ENCODE data around the gene FBXO15.

The FBXO15 gene

DNA sequence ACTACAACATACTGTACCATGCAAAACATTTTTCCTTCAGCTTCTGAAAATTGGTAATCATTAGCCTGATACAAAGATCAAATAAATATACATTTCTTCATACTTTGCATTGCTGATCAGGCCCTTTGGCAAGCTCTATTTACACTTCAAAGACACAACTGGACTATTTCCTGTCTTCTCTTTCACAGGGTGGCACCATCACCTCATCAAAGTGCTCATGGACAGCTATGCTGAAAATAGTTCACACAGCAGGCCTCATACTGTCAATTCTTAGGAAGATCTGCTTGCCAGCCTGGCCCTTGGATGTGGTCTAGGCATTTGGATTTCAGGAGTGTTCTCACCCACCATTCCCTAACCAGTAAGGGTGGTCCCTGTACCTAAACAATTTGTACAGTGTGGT lies 33.9 kb downstream of the FBXO15 start:
- Mint-ChIP-seq H3K36me3 (ENCODE audit: low read depth) (peaks cover 7% of the 10 kb centered on the region), H3K4me3 (no peak overlapping the region), H3K9me3 (peaks cover 22% of the 10 kb centered on the region), H3K27me3 (no peaks in the 10 kb centered on the region), H3K4me1 (peaks cover 12% of the 10 kb centered on the region), H3K27ac (no peak overlapping the region)
- no peak for DNase-seq
- ATAC-seq: no peak

DNA sequence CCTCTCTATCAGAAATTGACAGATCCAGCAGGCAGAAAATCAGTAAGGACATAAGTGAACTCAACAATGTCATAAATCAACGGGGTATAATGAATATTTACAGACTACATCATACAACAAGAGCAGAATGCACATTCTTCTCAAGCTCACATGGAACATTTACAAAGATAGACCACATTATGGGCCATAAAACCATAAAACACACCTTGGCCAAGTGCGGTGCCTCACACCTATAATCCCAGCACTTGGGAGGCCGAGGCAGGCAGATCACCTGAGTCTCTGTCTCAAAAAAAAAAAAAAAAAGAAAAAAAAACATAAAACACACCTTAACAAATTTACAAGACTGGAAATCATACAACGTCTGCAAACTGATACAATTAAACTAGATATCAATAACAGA lies 36.7 kb downstream of the FBXO15 start:
- ATAC-seq (no peak), DNase-seq (no peak)
- peaks cover 8% of the 10 kb centered on the region for H3K36me3 Mint-ChIP-seq (ENCODE audit: low read depth)
- H3K4me1 Mint-ChIP-seq: peaks cover 20% of the 10 kb centered on the region
- no peak overlapping the region for H3K27ac Mint-ChIP-seq
- H3K9me3 Mint-ChIP-seq: peaks cover 25% of the 10 kb centered on the region
- H3K27me3 Mint-ChIP-seq: no peaks in the 10 kb centered on the region
- H3K4me3 Mint-ChIP-seq: no peak overlapping the region

DNA sequence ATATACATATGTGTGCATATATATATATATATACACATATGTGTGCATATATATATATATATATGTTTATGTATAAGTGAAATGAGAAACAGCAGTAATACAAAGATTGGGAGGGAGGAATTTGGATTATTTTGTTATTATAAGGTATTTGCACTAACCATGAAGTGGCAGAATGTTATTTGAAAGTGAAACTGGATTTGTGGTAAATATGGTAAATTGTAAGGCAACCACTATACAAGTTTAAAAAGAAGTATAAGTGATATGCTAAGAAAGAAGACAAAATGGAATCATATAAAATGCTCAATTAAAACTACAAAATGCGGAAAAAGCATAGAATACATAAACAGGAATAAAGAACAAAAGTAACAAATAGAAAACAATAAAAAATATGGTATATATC lies 37.5 kb downstream of the FBXO15 start:
- Mint-ChIP-seq H3K4me3 (no peak overlapping the region), H3K27me3 (no peaks in the 10 kb centered on the region), H3K4me1 (peaks cover 20% of the 10 kb centered on the region), H3K9me3 (peaks cover 25% of the 10 kb centered on the region), H3K27ac (no peak overlapping the region), H3K36me3 (ENCODE audit: low read depth) (peaks cover 8% of the 10 kb centered on the region)
- no peak for DNase-seq
- ATAC-seq: no peak

- H3K4me3 Mint-ChIP-seq: no peak overlapping the region
- H3K36me3 Mint-ChIP-seq (ENCODE audit: low read depth): peaks cover 8% of the 10 kb centered on the region
- peak overlapping the region; percentile 1 for H3K27ac Mint-ChIP-seq
- peaks cover 30% of the 10 kb centered on the region for H3K9me3 Mint-ChIP-seq
- H3K27me3 Mint-ChIP-seq: no peaks in the 10 kb centered on the region
- no peak for DNase-seq
- no peak for ATAC-seq
- peaks cover 17% of the 10 kb centered on the region for H3K4me1 Mint-ChIP-seq
These were observed 39.2 kb downstream of the FBXO15 start for GRCh38 chr18:74108460-74108859.

DNA sequence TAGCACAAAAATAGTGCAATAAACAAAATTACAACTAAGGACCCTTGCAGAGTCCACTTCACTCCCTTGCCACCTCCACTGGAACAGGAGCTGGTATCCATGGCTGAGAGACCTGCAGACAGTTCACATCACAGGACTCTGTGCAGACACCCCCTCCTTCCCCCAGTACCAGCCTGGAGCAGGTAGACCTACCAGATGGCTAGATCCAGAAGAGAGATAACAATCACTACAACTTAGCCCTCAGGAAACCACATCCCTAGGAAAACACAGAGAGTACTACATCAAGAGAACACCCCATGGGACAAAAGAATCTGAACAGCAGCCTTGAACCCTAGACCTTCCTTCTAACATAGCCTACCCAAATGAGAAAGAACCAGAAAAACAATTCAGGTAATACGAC lies 49.8 kb downstream of the FBXO15 start:
- Mint-ChIP-seq H3K27ac (no peak overlapping the region), H3K27me3 (no peaks in the 10 kb centered on the region), H3K4me1 (peaks cover 13% of the 10 kb centered on the region), H3K9me3 (peaks cover 21% of the 10 kb centered on the region), H3K4me3 (no peak overlapping the region), H3K36me3 (ENCODE audit: low read depth) (no peaks in the 10 kb centered on the region)
- ATAC-seq (no peak), DNase-seq (no peak)

- no peak overlapping the region for H3K27ac Mint-ChIP-seq
- peaks cover 11% of the 10 kb centered on the region for H3K4me1 Mint-ChIP-seq
These were observed 54.7 kb downstream of the FBXO15 start for GRCh38 chr18:74092922-74093321.

DNA sequence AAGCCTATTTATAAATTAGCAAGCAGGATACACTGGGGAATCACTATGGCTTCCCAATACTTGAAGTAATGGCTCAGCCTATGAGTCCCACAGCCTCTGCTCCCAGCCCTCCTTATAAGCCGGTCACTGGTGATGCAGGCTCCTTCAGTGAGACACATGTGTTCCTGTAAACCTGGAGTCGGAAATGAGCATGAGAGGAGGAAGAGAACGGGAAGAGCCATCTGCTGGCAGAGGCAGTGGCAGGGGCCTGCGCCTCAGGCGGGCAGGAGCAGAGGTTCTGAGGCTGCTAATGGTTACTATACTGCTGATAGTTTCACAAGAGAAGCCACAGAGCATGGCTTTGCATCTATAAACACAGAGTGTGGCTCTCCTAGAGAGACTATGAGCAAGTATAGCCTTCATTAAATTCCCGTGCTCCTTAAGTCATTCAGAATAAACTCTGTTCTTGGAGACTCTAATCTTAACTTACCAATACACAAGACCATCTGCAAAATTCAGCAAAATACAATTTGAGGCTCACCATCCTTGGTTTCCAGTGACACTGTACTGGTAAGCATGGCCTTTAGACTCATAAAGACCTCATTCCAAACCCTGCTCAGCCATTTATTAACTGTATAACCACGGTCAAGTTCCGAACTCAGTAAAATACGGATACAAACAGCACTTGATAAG lies 63.3 kb downstream of the FBXO15 start:
- no peak overlapping the region for H3K4me3 Mint-ChIP-seq
- no peaks in the 10 kb centered on the region for H3K27me3 Mint-ChIP-seq
- no peak for DNase-seq
- H3K36me3 Mint-ChIP-seq (ENCODE audit: low read depth): no peaks in the 10 kb centered on the region
- no peak overlapping the region for H3K27ac Mint-ChIP-seq
- H3K4me1 Mint-ChIP-seq: peaks cover 27% of the 10 kb centered on the region
- ATAC-seq: no peak
- H3K9me3 Mint-ChIP-seq: peaks cover 10% of the 10 kb centered on the region

More at GRCh38 chr18:74092922-74093321, 54.7 kb downstream of the FBXO15 start:
- DNase-seq (no peak), ATAC-seq (no peak)
- Mint-ChIP-seq H3K4me3 (no peak overlapping the region), H3K36me3 (ENCODE audit: low read depth) (peaks cover 2% of the 10 kb centered on the region), H3K27me3 (peaks cover 3% of the 10 kb centered on the region), H3K9me3 (peaks cover 23% of the 10 kb centered on the region)

DNA sequence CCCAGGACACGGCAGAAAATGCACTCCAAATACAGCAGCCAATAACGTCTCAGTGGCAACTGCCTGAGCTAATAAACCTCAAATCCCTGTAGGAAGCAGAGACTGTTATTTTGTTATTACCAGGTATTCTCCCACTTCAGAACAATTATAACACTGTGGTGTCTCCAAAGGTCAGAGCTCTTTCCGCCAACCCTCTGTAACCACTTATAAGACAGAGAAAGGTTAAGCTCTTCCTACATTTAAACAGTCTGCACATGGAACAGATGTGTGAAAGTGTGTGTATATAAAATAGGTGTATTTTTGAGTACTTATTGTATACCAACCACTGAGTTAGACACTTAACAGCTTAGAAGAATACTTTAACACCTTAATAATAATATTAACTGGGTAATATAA lies 64.1 kb downstream of the FBXO15 start:
- no peak for DNase-seq
- H3K4me3 Mint-ChIP-seq: no peak overlapping the region
- no peaks in the 10 kb centered on the region for H3K27me3 Mint-ChIP-seq
- peaks cover 27% of the 10 kb centered on the region for H3K4me1 Mint-ChIP-seq
- H3K36me3 Mint-ChIP-seq (ENCODE audit: low read depth): no peaks in the 10 kb centered on the region
- H3K27ac Mint-ChIP-seq: peak overlapping the region; percentile 90
- ATAC-seq: peak; percentile 70
- H3K9me3 Mint-ChIP-seq: peaks cover 5% of the 10 kb centered on the region

DNA sequence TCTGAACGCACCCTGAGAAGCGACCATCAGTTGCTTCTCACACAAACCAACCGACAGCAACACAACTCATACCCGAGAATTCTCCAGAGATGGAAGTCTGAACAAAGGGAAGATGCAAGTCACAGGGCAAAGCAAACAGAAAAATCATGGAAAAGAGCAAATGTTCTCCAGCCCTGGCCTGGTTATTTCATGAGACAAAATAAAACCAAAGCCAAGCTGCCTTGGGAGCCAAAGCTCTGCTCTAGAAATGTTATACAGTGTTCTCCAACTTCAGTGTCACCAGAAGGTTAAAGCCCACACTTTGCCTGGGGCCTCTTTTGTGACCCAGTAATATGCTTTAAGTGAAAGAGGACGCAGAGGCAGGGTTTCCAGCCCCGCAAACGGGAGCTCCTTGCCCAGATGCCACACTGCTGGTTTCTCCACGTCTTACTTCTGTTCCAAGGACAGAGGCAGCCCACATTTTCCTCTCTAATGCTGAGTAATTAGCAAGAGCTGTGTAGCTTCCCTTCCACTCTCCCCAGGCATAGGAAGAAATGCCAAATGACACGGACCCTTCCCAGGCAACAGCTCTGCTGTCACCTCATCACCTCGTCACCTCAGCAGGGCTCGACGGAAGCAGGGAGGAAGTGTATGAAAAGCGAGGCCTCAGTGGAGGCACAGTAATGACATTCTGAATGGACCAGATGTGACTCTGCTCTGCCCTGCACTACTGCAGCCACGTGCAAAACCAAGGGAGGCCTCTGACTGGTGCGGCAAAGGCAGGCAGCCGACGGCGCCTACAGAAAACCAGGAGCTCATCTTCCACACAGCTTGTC lies 64.7 kb downstream of the FBXO15 start:
- no peaks in the 10 kb centered on the region for H3K27me3 Mint-ChIP-seq
- ATAC-seq (peak; percentile 85), DNase-seq (peak; percentile 47)
- peak overlapping the region; percentile 64 for H3K4me3 Mint-ChIP-seq
- H3K9me3 Mint-ChIP-seq: no peaks in the 10 kb centered on the region
- peaks cover 27% of the 10 kb centered on the region for H3K4me1 Mint-ChIP-seq
- no peaks in the 10 kb centered on the region for H3K36me3 Mint-ChIP-seq (ENCODE audit: low read depth)
- peak overlapping the region; percentile 90 for H3K27ac Mint-ChIP-seq

GRCh38 chr18:74081966-74082741 lies 65.5 kb downstream of the FBXO15 start:
- peaks cover 27% of the 10 kb centered on the region for H3K4me1 Mint-ChIP-seq
- no peaks in the 10 kb centered on the region for H3K9me3 Mint-ChIP-seq
- peak; percentile 83 for ATAC-seq
- no peaks in the 10 kb centered on the region for H3K27me3 Mint-ChIP-seq
- H3K4me3 Mint-ChIP-seq: peak overlapping the region; percentile 64
- H3K27ac Mint-ChIP-seq: peak overlapping the region; percentile 90
- H3K36me3 Mint-ChIP-seq (ENCODE audit: low read depth): no peaks in the 10 kb centered on the region
- peak; percentile 70 for DNase-seq

DNA sequence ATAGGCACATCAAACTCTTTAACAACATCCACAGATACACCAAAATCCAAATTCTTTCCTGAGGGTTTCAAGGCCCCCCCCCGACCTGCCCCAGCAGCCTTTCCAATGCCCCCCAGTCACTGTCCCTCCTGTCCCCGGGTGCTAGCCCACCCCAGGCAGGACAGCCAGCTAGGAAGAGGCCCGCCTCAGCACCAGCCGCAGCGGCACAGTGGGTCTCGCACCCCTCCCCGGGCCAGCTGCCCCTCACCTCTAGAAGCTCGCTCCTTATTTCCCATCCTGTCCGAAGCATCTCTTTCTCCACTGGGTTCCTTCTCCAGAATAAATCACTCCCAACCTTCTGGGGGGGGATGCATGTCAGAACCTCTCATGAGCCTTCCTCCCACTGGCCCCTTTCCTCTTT lies 69.4 kb downstream of the FBXO15 start:
- no peak overlapping the region for H3K4me3 Mint-ChIP-seq
- peaks cover 14% of the 10 kb centered on the region for H3K4me1 Mint-ChIP-seq
- ATAC-seq: no peak
- DNase-seq: no peak
- H3K27me3 Mint-ChIP-seq: no peaks in the 10 kb centered on the region
- no peaks in the 10 kb centered on the region for H3K9me3 Mint-ChIP-seq
- H3K27ac Mint-ChIP-seq: no peak overlapping the region
- no peaks in the 10 kb centered on the region for H3K36me3 Mint-ChIP-seq (ENCODE audit: low read depth)

DNA sequence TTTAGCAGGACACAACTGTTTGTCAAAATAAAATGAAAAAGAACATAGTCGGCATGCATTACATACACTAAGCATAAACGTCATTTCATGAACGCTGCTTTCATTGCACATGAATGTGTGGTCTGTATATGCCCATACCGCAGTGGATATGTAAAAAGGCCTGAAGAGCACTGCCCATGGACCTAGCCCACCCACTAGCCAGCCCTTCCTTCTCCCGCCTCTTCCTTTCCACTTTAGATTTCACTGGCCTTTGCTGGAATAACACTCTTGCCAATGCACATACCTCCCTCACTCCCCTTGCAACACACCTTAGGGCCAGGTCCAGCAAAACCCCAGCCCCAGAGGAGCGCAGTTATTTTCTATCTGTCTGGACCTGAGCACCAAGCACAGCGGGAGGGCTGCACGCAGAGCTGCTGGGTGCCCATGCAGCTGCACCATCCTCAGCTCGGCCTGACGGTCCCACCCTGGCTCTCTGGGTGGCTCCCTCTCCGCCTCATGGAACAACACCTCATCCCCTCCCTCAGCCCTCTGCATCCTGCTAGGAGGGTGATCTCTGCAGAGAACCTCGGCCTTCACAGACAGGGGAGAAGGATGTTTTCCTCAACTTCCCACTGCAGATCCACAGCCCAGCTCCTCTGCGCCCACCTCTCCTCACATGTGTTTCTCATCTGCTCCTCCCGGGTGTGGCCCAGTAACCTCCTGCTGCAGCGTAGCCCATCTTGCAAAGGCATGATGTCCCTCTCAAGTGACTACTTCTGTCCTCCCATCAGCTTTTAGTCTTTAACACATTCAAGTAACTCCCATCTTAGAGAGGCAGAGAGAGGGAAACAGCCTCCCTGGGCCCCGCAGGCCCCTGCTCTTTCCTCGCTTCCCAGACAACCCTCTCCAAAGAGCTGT lies 72.7 kb downstream of the FBXO15 start:
- H3K4me3 Mint-ChIP-seq: no peak overlapping the region
- H3K4me1 Mint-ChIP-seq: no peaks in the 10 kb centered on the region
- DNase-seq (no peak), ATAC-seq (no peak)
- H3K36me3 Mint-ChIP-seq (ENCODE audit: low read depth): no peaks in the 10 kb centered on the region
- no peaks in the 10 kb centered on the region for H3K9me3 Mint-ChIP-seq
- no peaks in the 10 kb centered on the region for H3K27me3 Mint-ChIP-seq
- H3K27ac Mint-ChIP-seq: no peak overlapping the region

- DNase-seq: no peak
- Mint-ChIP-seq H3K36me3 (ENCODE audit: low read depth) (no peaks in the 10 kb centered on the region), H3K27ac (no peak overlapping the region), H3K4me3 (no peak overlapping the region), H3K4me1 (no peaks in the 10 kb centered on the region), H3K27me3 (no peaks in the 10 kb centered on the region), H3K9me3 (no peaks in the 10 kb centered on the region)
- peak; percentile 16 for ATAC-seq
These were observed 73.5 kb downstream of the FBXO15 start for GRCh38 chr18:74073957-74074667.

Measured in activated naive CD8-positive, alpha-beta T cell treated with anti-CD3 and anti-CD28 coated beads, Interleukin-2, amount 50 U/mL, for 24 hours (primary cell).